ENCODE results near the gene CYP2W1.
"Not testable (repeated sequence)": the region's sequence is repeated elsewhere in the genome, so short reads cannot be mapped to it uniquely, and the experiment has no call there.

Gene CYP2W1

GRCh38 chr7:997404-998395 lies 14.7 kb downstream of the CYP2W1 start:
- peak; percentile 82 for DNase-seq

GRCh38 chr7:999149-999879 lies 16.3 kb downstream of the CYP2W1 start:
- peak; percentile 71 for DNase-seq

GRCh38 chr7:999941-1000935 lies 17.3 kb downstream of the CYP2W1 start:
- DNase-seq = no peak

- peak; percentile 79 for DNase-seq
These were observed 18.2 kb downstream of the CYP2W1 start for GRCh38 chr7:1001069-1001770.

- not testable (repeated sequence) for DNase-seq
These were observed 19.0 kb downstream of the CYP2W1 start for GRCh38 chr7:1002026-1002425.

GRCh38 chr7:1002445-1002844 lies 19.5 kb downstream of the CYP2W1 start:
- DNase-seq = not testable (repeated sequence)

GRCh38 chr7:1004018-1004852 lies 21.3 kb downstream of the CYP2W1 start:
- DNase-seq = no peak

- no peak for DNase-seq
These were observed 22.3 kb downstream of the CYP2W1 start for GRCh38 chr7:1005303-1005702.

GRCh38 chr7:1007901-1008300 lies 24.9 kb downstream of the CYP2W1 start:
- DNase-seq = no peak

GRCh38 chr7:1008733-1009363 lies 25.9 kb downstream of the CYP2W1 start:
- no peak for DNase-seq

GRCh38 chr7:1009747-1010146 lies 26.8 kb downstream of the CYP2W1 start:
- DNase-seq = no peak

GRCh38 chr7:1010226-1010625 lies 27.2 kb downstream of the CYP2W1 start:
- DNase-seq = no peak

GRCh38 chr7:1011297-1012003 lies 28.5 kb downstream of the CYP2W1 start:
- no peak for DNase-seq

GRCh38 chr7:1012004-1012715 lies 29.2 kb downstream of the CYP2W1 start:
- no peak for DNase-seq

GRCh38 chr7:1012716-1013095 lies 29.7 kb downstream of the CYP2W1 start:
- DNase-seq = no peak

GRCh38 chr7:1013581-1013980 lies 30.6 kb downstream of the CYP2W1 start:
- no peak for DNase-seq

- no peak for DNase-seq
These were observed 31.7 kb downstream of the CYP2W1 start for GRCh38 chr7:1014681-1015080.

GRCh38 chr7:1015196-1016121 lies 32.5 kb downstream of the CYP2W1 start:
- DNase-seq = no peak

Data from islet precursor cell (in vitro differentiated cells).